H1 (cell line): ENCODE data around the gene GPR18. TPM values are rescaled to one million over a fixed set of nuclear protein-coding genes. Genes with fewer than 3 reads are reported as not detected.

Experiments used
- CTCF ChIA-PET: fragments of 300-600 bp; sonication (Branson Sonifier 250); formaldehyde crosslinking; loops from one replicate; lab custom pipeline; 2021; ENCODE audit not compliant: partially characterized antibody; lab: Charles Lee
- POLR2A ChIA-PET: fragments of 300-600 bp; sonication (Branson Sonifier 250); formaldehyde crosslinking; loops from one replicate; lab custom pipeline; 2021; ENCODE audit warnings: inconsistent platforms; ENCODE audit not compliant: partially characterized antibody; lab: Charles Lee
- DNase-seq, 2 experiments: peaks; one replicate each; pipeline versions ENCODE4 v3.0.0 to v3.0.0-alpha.2; 2010 to 2022; ENCODE audit warnings: low spot score in 2 of 2, low read depth in 1 of 2, mixed read lengths in 1 of 2
- FAIRE-seq: peaks from 2 replicates; lab custom pipeline; 2011; peaks lifted over from hg19 to GRCh38; lab: Jason Lieb, UNC
- H2AFZ ChIP-seq: 2 replicates; pipeline ENCODE4 v1.8.1; 2012; ENCODE audit warnings: low read length, inconsistent platforms
- H2AK5ac ChIP-seq: 2 replicates; pipeline ENCODE4 v1.6.1; 2013; ENCODE audit warnings: low read depth, low read length
- H2BK120ac ChIP-seq: replicated peaks from 2 replicates; pipeline ENCODE3; 2013; ENCODE audit warnings: low read depth, low read length, inconsistent platforms
- H2BK12ac ChIP-seq: 2 replicates; pipeline ENCODE4 v1.6.1; 2013; ENCODE audit warnings: low read depth, low read length
- H2BK15ac ChIP-seq: 2 replicates; pipeline ENCODE4 v1.6.1; 2013; ENCODE audit warnings: low read length
- H2BK20ac ChIP-seq: 2 replicates; pipeline ENCODE4 v1.6.1; 2013; ENCODE audit warnings: low read length
- H2BK5ac ChIP-seq: 2 replicates; pipeline ENCODE4 v1.6.1; 2013; ENCODE audit warnings: low read depth, low read length
- H3K14ac ChIP-seq: 2 replicates; pipeline ENCODE4 v1.6.1; 2013; ENCODE audit warnings: inconsistent platforms; ENCODE audit not compliant: insufficient read length
- H3K18ac ChIP-seq: 2 replicates; pipeline ENCODE4 v1.6.1; 2013; ENCODE audit warnings: low read length; ENCODE audit errors: extremely low read depth
- H3K23ac ChIP-seq: 2 replicates; pipeline ENCODE4 v1.6.1; 2013; ENCODE audit warnings: inconsistent platforms; ENCODE audit not compliant: insufficient read length
- H3K23me2 ChIP-seq: 2 replicates; pipeline ENCODE4 v1.6.1; 2013; ENCODE audit warnings: low read depth, low read length
- H3K27ac ChIP-seq: 2 replicates; pipeline ENCODE4 v1.6.1; 2011; ENCODE audit warnings: low read depth, low read length, inconsistent platforms
- H3K27me3 ChIP-seq, 4 experiments: replicated peaks in 1 of 4; 1 replicate in 1 of 4; 2 replicates in 3 of 4; pipeline versions ENCODE4 v1.6.1 to v1.8.1; 2011 to 2013; ENCODE audit warnings: low read length in 3 of 4, mild to moderate bottlenecking in 3 of 4, inconsistent platforms in 2 of 4, mixed read lengths in 2 of 4, moderate library complexity in 1 of 4; ENCODE audit not compliant: control insufficient read depth in 3 of 4, insufficient read depth in 3 of 4; ENCODE audit errors: extremely low read depth in 1 of 4
- H3K36me3 ChIP-seq, 4 experiments: 2 replicates each; pipeline versions ENCODE4 v1.6.1 to v1.8.1; 2011 to 2013; ENCODE audit warnings: mild to moderate bottlenecking in 4 of 4, low read length in 3 of 4, moderate library complexity in 2 of 4, control low read depth in 1 of 4, inconsistent platforms in 1 of 4; ENCODE audit not compliant: insufficient read depth in 4 of 4, control insufficient read depth in 2 of 4
- H3K4ac ChIP-seq: replicated peaks from 2 replicates; pipeline ENCODE3; 2013; ENCODE audit warnings: low read length, low read depth, mixed read lengths, inconsistent platforms; ENCODE audit not compliant: insufficient read length
- H3K4me1 ChIP-seq, 4 experiments: replicated peaks in 1 of 4; 1 replicate in 1 of 4; 2 replicates in 3 of 4; pipeline versions ENCODE4 v1.6.1 to v1.8.1; 2011 to 2013; ENCODE audit warnings: low read length in 3 of 4, inconsistent platforms in 2 of 4, mixed read lengths in 1 of 4; ENCODE audit not compliant: insufficient read depth in 4 of 4, control insufficient read depth in 3 of 4
- H3K4me2 ChIP-seq, 2 experiments: 2 replicates each; pipeline versions ENCODE4 v1.6.1 to v1.8.1; 2011 to 2013; ENCODE audit warnings: low read depth in 2 of 2, low read length in 2 of 2, control low read depth in 1 of 2, inconsistent platforms in 1 of 2, mild to moderate bottlenecking in 1 of 2; ENCODE audit not compliant: insufficient read depth in 1 of 2
- H3K4me3 ChIP-seq, 4 experiments: fragments of 200-600, 300-600 bp in 1 of 4; sonication (generic), shearing (Covaris generic), sonication (Bioruptor Twin) in 1 of 4; 2 replicates each; pipeline versions ENCODE4 v1.5.1 to v1.8.1; 2011 to 2016; ENCODE audit warnings: low read length in 4 of 4, low read depth in 3 of 4, control low read depth in 2 of 4, inconsistent platforms in 2 of 4, mild to moderate bottlenecking in 2 of 4, mixed read lengths in 1 of 4, moderate library complexity in 1 of 4; ENCODE audit not compliant: insufficient read depth in 2 of 4; ENCODE audit errors: extremely low read depth in 1 of 4
- H3K56ac ChIP-seq: replicated peaks from 2 replicates; pipeline ENCODE3; 2013; ENCODE audit warnings: low read depth, mild to moderate bottlenecking, mixed read lengths, low read length, inconsistent platforms; ENCODE audit not compliant: insufficient read length
- H3K79me1 ChIP-seq: 2 replicates; pipeline ENCODE4 v1.6.1; 2013; ENCODE audit warnings: low read depth, low read length, control low read depth
- H3K79me2 ChIP-seq, 2 experiments: 2 replicates each; pipeline versions ENCODE4 v1.6.1 to v1.8.1; 2012 to 2013; ENCODE audit warnings: low read length in 2 of 2, mild to moderate bottlenecking in 2 of 2, inconsistent platforms in 1 of 2; ENCODE audit not compliant: insufficient read depth in 2 of 2, control insufficient read depth in 1 of 2
- H3K9ac ChIP-seq, 4 experiments: replicated peaks in 1 of 4; 1 replicate in 1 of 4; 2 replicates in 3 of 4; pipeline versions ENCODE4 v1.6.1 to v1.8.1; 2011 to 2013; ENCODE audit warnings: low read depth in 3 of 4, low read length in 3 of 4, control low read depth in 2 of 4, mild to moderate bottlenecking in 2 of 4, moderate library complexity in 2 of 4, inconsistent platforms in 1 of 4; ENCODE audit errors: extremely low read depth in 1 of 4
- H3K9me3 ChIP-seq, 2 experiments: 2 replicates each; pipeline versions ENCODE4 v1.6.1 to v1.8.1; 2012 to 2013; ENCODE audit warnings: mild to moderate bottlenecking in 2 of 2, moderate library complexity in 2 of 2, control low read depth in 1 of 2, inconsistent platforms in 1 of 2, low read depth in 1 of 2, low read length in 1 of 2, mixed read lengths in 1 of 2; ENCODE audit not compliant: insufficient read depth in 2 of 2
- H4K20me1 ChIP-seq, 2 experiments: replicated peaks in 1 of 2; 2 replicates each; pipeline versions ENCODE3 to v1.8.1; 2011 to 2013; ENCODE audit warnings: inconsistent platforms in 2 of 2, low read length in 2 of 2, mild to moderate bottlenecking in 1 of 2; ENCODE audit not compliant: insufficient read depth in 2 of 2, control insufficient read depth in 1 of 2
- H4K5ac ChIP-seq: 2 replicates; pipeline ENCODE4 v1.6.1; 2013; ENCODE audit warnings: low read length, low read depth, mixed read lengths, inconsistent platforms; ENCODE audit not compliant: insufficient read length
- H4K8ac ChIP-seq: 2 replicates; pipeline ENCODE4 v1.8.0; 2013; ENCODE audit warnings: mild to moderate bottlenecking, moderate library complexity, low read length, inconsistent platforms; ENCODE audit not compliant: insufficient read depth; ENCODE audit errors: extremely low read depth
- H4K91ac ChIP-seq: replicated peaks from 2 replicates; pipeline ENCODE3; 2013; ENCODE audit warnings: low read length, mixed read lengths, inconsistent platforms; ENCODE audit not compliant: insufficient read length
- BCL11A ChIP-seq, 2 experiments: IDR thresholded peaks; one replicate each; pipeline ENCODE4 v1.6.1; 2011; ENCODE audit warnings: low read depth in 2 of 2, low read length in 2 of 2, mild to moderate bottlenecking in 2 of 2
- CREB1 ChIP-seq: IDR thresholded peaks from 2 replicates; pipeline ENCODE4 v1.6.1; 2012; ENCODE audit warnings: inconsistent platforms
- RBBP5 ChIP-seq: IDR thresholded peaks from 2 replicates; pipeline ENCODE4 v1.7.1; 2012; ENCODE audit warnings: low read depth, mild to moderate bottlenecking, inconsistent platforms, low read length, moderate library complexity, borderline replicate concordance
- RFX5 ChIP-seq: IDR thresholded peaks from 2 replicates; pipeline ENCODE4 v1.6.1; 2011; ENCODE audit warnings: low read depth, low read length, improper control_type of control experiment, borderline replicate concordance
- SP1 ChIP-seq: IDR thresholded peaks from 2 replicates; pipeline ENCODE4 v1.6.1; 2011; ENCODE audit warnings: low read depth, low read length
- WGBS, 2 experiments: shearing (Covaris generic) in 1 of 2; methylation state at CpG; one replicate each; pipeline versions ENCODE4 v1.1.6 to v1.1.7; 2013 to 2015; ENCODE audit warnings: low lambda C conversion rate in 2 of 2, mixed read lengths in 2 of 2, inconsistent platforms in 1 of 2, low coverage in 1 of 2, missing lambda C conversion rate in 1 of 2; ENCODE audit not compliant: insufficient replicate concordance in 2 of 2, insufficient coverage in 1 of 2, insufficient read length in 1 of 2; ENCODE audit errors: extremely low coverage in 1 of 2, missing lambda C conversion rate in 1 of 2; 5-methylcytosine and 5-hydroxymethylcytosine counted together
- polyA plus RNA-seq, 7 experiments: library from polyadenylated mRNA; depleted of rRNA in 3 of 7; stranded (reverse) in 5 of 7; unstranded in 2 of 7; fragments of >200 nt in 5 of 7; fragments of 200-250 nt in 2 of 7; gene quantifications; 1 replicate in 5 of 7; 2 replicates in 1 of 7; 4 replicates in 1 of 7; pipeline versions ENCODE4 v1.2.1 to v1.2.3, GENCODE V29; 2011 to 2013; ENCODE audit warnings: missing spikeins in 2 of 7, mixed read lengths in 2 of 7
- total RNA-seq: library from RNA; stranded (reverse); fragmentation: NEBNext Ultra II Directional; extraction: Animal tissue kit (Norgen Biotek cat#: 25700); gene quantifications from 2 replicates; pipeline ENCODE4 v1.2.1, GENCODE V29; 2021

GPR18 gene
- total and polyA plus RNA-seq, 2 of the 8 experiments (the other 6 are each of a cell fraction or from before 2014, with no cell fraction given): not detected

GRCh38 chr13:99305566-99305965, 47.4 kb upstream of the GPR18 start:
- CTCF ChIA-PET: interaction anchor here (0.5 to 2.0 kb wide), 4 partner anchors 9 to 75 kb away, joined by 3 to 6 read pairs (median 4); no protein-coding TSS in a partner anchor
- POLR2A ChIA-PET: no interaction called here
- no peaks in the 10 kb centered on the region for H3K36me3 ChIP-seq
- H3K79me1 ChIP-seq: no peaks in the 10 kb centered on the region
- H2BK15ac ChIP-seq: no peak overlapping the region
- H3K56ac ChIP-seq: no peak overlapping the region
- H3K9me3 ChIP-seq: no peaks in the 10 kb centered on the region
- no peak overlapping the region for H2BK12ac ChIP-seq
- DNase-seq (no peak), FAIRE-seq (no peak)
- H3K27ac ChIP-seq: no peak overlapping the region
- H3K23me2 ChIP-seq: no peaks in the 10 kb centered on the region
- H2BK5ac ChIP-seq: no peak overlapping the region
- H2BK20ac ChIP-seq: no peak overlapping the region
- no peak overlapping the region for H3K4me2 ChIP-seq
- WGBS, 2 experiments: 94% methylated on average over 8 of the region's 8 CpGs; no CpG with 5 or more reads in 1 of the 2 experiments
- H3K9ac ChIP-seq: no peak overlapping the region
- no peak overlapping the region for H3K4ac ChIP-seq
- no peaks in the 10 kb centered on the region for H3K79me2 ChIP-seq
- no peak overlapping the region for H2AK5ac ChIP-seq
- H3K23ac ChIP-seq: no peak overlapping the region
- H3K4me1 ChIP-seq: no peaks in the 10 kb centered on the region
- no peaks in the 10 kb centered on the region for H3K27me3 ChIP-seq
- no peak overlapping the region for H3K18ac ChIP-seq
- no peak overlapping the region for H4K5ac ChIP-seq
- H4K91ac ChIP-seq: no peak overlapping the region
- H3K4me3 ChIP-seq: no peak overlapping the region
- H2BK120ac ChIP-seq: no peak overlapping the region
- H4K8ac ChIP-seq: no peak overlapping the region
- peaks cover 3 to 6% of the 10 kb centered on the region in 2 experiments for H4K20me1 ChIP-seq
- no peak overlapping the region for H3K14ac ChIP-seq
- no peak overlapping the region for H2AFZ ChIP-seq
- TF ChIP-seq RFX5: no peak
- TF ChIP-seq BCL11A (IDR thresholded peaks at IDR 0.05; ENCODE audit: low read depth in 2 of 2, low read length in 2 of 2): no peak
- no peak for TF ChIP-seq SP1
- TF ChIP-seq CREB1: no peak
- no peak for TF ChIP-seq RBBP5
